ENCODE data around the gene CDC42BPG. TPM values are rescaled to one million over a fixed set of nuclear protein-coding genes. Genes with fewer than 3 reads are reported as not detected.

The CDC42BPG gene
- total and polyA plus RNA-seq, 9 of the 15 experiments (the other 6 are each of a cell fraction or from before 2014, with no cell fraction given): 0.04 to 8.8 (median 2.1) TPM

DNA sequence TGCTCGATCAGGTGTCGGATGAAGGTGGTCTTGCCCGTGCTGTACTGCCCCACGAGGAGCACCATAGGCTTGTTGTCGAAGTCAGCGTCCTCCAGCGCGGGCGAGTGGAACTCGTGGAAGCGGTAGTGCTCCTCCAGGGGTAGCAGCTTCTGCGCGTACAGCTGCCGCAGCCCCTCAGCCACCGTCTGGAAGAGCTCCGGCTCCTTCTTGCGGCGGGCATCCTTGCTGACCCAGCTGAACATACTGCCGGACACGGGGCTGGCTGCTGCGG, 33.7 kb upstream of the CDC42BPG start (continued):
- TF ChIP-seq, protein P1, sequence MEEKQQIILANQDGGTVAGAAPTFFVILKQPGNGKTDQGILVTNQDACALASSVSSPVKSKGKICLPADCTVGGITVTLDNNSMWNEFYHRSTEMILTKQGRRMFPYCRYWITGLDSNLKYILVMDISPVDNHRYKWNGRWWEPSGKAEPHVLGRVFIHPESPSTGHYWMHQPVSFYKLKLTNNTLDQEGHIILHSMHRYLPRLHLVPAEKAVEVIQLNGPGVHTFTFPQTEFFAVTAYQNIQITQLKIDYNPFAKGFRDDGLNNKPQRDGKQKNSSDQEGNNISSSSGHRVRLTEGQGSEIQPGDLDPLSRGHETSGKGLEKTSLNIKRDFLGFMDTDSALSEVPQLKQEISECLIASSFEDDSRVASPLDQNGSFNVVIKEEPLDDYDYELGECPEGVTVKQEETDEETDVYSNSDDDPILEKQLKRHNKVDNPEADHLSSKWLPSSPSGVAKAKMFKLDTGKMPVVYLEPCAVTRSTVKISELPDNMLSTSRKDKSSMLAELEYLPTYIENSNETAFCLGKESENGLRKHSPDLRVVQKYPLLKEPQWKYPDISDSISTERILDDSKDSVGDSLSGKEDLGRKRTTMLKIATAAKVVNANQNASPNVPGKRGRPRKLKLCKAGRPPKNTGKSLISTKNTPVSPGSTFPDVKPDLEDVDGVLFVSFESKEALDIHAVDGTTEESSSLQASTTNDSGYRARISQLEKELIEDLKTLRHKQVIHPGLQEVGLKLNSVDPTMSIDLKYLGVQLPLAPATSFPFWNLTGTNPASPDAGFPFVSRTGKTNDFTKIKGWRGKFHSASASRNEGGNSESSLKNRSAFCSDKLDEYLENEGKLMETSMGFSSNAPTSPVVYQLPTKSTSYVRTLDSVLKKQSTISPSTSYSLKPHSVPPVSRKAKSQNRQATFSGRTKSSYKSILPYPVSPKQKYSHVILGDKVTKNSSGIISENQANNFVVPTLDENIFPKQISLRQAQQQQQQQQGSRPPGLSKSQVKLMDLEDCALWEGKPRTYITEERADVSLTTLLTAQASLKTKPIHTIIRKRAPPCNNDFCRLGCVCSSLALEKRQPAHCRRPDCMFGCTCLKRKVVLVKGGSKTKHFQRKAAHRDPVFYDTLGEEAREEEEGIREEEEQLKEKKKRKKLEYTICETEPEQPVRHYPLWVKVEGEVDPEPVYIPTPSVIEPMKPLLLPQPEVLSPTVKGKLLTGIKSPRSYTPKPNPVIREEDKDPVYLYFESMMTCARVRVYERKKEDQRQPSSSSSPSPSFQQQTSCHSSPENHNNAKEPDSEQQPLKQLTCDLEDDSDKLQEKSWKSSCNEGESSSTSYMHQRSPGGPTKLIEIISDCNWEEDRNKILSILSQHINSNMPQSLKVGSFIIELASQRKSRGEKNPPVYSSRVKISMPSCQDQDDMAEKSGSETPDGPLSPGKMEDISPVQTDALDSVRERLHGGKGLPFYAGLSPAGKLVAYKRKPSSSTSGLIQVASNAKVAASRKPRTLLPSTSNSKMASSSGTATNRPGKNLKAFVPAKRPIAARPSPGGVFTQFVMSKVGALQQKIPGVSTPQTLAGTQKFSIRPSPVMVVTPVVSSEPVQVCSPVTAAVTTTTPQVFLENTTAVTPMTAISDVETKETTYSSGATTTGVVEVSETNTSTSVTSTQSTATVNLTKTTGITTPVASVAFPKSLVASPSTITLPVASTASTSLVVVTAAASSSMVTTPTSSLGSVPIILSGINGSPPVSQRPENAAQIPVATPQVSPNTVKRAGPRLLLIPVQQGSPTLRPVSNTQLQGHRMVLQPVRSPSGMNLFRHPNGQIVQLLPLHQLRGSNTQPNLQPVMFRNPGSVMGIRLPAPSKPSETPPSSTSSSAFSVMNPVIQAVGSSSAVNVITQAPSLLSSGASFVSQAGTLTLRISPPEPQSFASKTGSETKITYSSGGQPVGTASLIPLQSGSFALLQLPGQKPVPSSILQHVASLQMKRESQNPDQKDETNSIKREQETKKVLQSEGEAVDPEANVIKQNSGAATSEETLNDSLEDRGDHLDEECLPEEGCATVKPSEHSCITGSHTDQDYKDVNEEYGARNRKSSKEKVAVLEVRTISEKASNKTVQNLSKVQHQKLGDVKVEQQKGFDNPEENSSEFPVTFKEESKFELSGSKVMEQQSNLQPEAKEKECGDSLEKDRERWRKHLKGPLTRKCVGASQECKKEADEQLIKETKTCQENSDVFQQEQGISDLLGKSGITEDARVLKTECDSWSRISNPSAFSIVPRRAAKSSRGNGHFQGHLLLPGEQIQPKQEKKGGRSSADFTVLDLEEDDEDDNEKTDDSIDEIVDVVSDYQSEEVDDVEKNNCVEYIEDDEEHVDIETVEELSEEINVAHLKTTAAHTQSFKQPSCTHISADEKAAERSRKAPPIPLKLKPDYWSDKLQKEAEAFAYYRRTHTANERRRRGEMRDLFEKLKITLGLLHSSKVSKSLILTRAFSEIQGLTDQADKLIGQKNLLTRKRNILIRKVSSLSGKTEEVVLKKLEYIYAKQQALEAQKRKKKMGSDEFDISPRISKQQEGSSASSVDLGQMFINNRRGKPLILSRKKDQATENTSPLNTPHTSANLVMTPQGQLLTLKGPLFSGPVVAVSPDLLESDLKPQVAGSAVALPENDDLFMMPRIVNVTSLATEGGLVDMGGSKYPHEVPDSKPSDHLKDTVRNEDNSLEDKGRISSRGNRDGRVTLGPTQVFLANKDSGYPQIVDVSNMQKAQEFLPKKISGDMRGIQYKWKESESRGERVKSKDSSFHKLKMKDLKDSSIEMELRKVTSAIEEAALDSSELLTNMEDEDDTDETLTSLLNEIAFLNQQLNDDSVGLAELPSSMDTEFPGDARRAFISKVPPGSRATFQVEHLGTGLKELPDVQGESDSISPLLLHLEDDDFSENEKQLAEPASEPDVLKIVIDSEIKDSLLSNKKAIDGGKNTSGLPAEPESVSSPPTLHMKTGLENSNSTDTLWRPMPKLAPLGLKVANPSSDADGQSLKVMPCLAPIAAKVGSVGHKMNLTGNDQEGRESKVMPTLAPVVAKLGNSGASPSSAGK (IDR thresholded peaks at IDR 0.05): no peak
- TF ChIP-seq, protein P2, sequence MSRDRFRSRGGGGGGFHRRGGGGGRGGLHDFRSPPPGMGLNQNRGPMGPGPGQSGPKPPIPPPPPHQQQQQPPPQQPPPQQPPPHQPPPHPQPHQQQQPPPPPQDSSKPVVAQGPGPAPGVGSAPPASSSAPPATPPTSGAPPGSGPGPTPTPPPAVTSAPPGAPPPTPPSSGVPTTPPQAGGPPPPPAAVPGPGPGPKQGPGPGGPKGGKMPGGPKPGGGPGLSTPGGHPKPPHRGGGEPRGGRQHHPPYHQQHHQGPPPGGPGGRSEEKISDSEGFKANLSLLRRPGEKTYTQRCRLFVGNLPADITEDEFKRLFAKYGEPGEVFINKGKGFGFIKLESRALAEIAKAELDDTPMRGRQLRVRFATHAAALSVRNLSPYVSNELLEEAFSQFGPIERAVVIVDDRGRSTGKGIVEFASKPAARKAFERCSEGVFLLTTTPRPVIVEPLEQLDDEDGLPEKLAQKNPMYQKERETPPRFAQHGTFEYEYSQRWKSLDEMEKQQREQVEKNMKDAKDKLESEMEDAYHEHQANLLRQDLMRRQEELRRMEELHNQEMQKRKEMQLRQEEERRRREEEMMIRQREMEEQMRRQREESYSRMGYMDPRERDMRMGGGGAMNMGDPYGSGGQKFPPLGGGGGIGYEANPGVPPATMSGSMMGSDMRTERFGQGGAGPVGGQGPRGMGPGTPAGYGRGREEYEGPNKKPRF (IDR thresholded peaks at IDR 0.05; ENCODE audit: low read depth, low read length): no peak
- TF ChIP-seq CBX2 (IDR thresholded peaks at IDR 0.05; ENCODE audit: insufficient read depth, low read length, poor library complexity, severe bottlenecking) (no peak), FOXA3 (CRISPR knock-in tag; conservative IDR thresholded peaks at IDR 0.05 in 1 of 2, IDR thresholded peaks at IDR 0.05 in 1 of 2) (peak in 1 of 2 experiments; percentile 57; a peak in 1 of 4 replicates), KDM5B (IDR thresholded peaks at IDR 0.05; ENCODE audit: insufficient replicate concordance, low read depth, low read length) (no peak), ZNF232 (CRISPR knock-in tag; IDR thresholded peaks at IDR 0.05) (0 out of 2 replicates have a peak, but pooled peaks have one; percentile 49)
- TF ChIP-seq, protein P3, sequence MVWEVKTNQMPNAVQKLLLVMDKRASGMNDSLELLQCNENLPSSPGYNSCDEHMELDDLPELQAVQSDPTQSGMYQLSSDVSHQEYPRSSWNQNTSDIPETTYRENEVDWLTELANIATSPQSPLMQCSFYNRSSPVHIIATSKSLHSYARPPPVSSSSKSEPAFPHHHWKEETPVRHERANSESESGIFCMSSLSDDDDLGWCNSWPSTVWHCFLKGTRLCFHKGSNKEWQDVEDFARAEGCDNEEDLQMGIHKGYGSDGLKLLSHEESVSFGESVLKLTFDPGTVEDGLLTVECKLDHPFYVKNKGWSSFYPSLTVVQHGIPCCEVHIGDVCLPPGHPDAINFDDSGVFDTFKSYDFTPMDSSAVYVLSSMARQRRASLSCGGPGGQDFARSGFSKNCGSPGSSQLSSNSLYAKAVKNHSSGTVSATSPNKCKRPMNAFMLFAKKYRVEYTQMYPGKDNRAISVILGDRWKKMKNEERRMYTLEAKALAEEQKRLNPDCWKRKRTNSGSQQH (CRISPR knock-in tag; IDR thresholded peaks at IDR 0.05): 0 out of 2 replicates have a peak, but pooled peaks have one; percentile 19
- TF ChIP-seq, protein P4, sequence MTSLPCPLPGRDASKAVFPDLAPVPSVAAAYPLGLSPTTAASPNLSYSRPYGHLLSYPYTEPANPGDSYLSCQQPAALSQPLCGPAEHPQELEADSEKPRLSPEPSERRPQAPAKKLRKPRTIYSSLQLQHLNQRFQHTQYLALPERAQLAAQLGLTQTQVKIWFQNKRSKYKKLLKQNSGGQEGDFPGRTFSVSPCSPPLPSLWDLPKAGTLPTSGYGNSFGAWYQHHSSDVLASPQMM (CRISPR knock-in tag; IDR thresholded peaks at IDR 0.05): no peak

Data from K562 (cell line).